H1 (cell line): ENCODE measurements around the gene ERLEC1.

Experiments
- POLR2A ChIP-seq, 2 experiments: IDR thresholded peaks; 1 replicate in 1 of 2; 2 replicates in 1 of 2; pipeline ENCODE4 v1.6.1; 2011; ENCODE audit warnings: low read depth in 2 of 2, low read length in 2 of 2, mild to moderate bottlenecking in 2 of 2; ENCODE audit errors: control extremely low read depth in 1 of 2
- RAD21 ChIP-seq, 2 experiments: IDR thresholded peaks in 1 of 2; conservative IDR thresholded peaks in 1 of 2; 2 replicates each; pipeline ENCODE4 v1.6.1; 2011; ENCODE audit warnings: low read depth in 2 of 2, low read length in 2 of 2, improper control_type of control experiment in 1 of 2, inconsistent platforms in 1 of 2, mild to moderate bottlenecking in 1 of 2, moderate library complexity in 1 of 2
- TF ChIP-seq, protein P1 (sequence below): IDR thresholded peaks from 2 replicates; pipeline ENCODE4 v1.6.1; 2011; ENCODE audit warnings: low read depth, mild to moderate bottlenecking, low read length; ENCODE audit not compliant: insufficient read depth
- TF ChIP-seq, protein P2 (sequence below), 3 experiments: IDR thresholded peaks; 1 replicate in 2 of 3; 2 replicates in 1 of 3; pipeline versions ENCODE4 v1.5.1 to v1.6.1; 2011; ENCODE audit warnings: low read length in 3 of 3, mild to moderate bottlenecking in 3 of 3, inconsistent platforms in 2 of 3, low read depth in 1 of 3, moderate library complexity in 1 of 3; ENCODE audit not compliant: insufficient read depth in 1 of 3; ENCODE audit errors: control extremely low read depth in 1 of 3

DNA sequence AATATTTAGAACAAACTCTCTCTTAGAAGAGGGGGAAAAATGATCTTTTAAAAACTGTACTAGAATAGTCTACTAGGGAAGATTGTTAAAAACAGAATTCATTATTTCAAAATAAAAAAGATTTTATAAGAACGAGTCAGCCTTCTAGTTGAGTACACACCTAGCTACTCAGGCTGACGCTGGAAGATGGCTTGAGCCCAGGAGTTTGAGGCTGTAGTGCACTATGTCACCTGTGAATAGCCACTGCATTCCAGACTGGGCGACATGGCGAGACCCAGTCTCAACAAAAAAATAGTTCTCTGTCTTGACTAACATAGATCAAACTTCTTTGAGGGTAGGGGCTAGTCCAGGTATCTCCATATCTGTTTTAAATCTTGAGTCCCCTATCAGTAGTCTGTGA is 33.9 kb downstream of the ERLEC1 start:
- TF ChIP-seq, protein P1, sequence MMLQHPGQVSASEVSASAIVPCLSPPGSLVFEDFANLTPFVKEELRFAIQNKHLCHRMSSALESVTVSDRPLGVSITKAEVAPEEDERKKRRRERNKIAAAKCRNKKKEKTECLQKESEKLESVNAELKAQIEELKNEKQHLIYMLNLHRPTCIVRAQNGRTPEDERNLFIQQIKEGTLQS: no peak
- TF ChIP-seq POLR2A (IDR thresholded peaks at IDR 0.05; ENCODE audit: control extremely low read depth in 1 of 2, low read depth in 2 of 2, low read length in 2 of 2): no peak
- TF ChIP-seq RAD21 (IDR thresholded peaks at IDR 0.05 in 1 of 2, conservative IDR thresholded peaks at IDR 0.05 in 1 of 2; ENCODE audit: low read depth in 2 of 2, low read length in 2 of 2): no peak
- TF ChIP-seq, protein P2, sequence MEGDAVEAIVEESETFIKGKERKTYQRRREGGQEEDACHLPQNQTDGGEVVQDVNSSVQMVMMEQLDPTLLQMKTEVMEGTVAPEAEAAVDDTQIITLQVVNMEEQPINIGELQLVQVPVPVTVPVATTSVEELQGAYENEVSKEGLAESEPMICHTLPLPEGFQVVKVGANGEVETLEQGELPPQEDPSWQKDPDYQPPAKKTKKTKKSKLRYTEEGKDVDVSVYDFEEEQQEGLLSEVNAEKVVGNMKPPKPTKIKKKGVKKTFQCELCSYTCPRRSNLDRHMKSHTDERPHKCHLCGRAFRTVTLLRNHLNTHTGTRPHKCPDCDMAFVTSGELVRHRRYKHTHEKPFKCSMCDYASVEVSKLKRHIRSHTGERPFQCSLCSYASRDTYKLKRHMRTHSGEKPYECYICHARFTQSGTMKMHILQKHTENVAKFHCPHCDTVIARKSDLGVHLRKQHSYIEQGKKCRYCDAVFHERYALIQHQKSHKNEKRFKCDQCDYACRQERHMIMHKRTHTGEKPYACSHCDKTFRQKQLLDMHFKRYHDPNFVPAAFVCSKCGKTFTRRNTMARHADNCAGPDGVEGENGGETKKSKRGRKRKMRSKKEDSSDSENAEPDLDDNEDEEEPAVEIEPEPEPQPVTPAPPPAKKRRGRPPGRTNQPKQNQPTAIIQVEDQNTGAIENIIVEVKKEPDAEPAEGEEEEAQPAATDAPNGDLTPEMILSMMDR (IDR thresholded peaks at IDR 0.05; ENCODE audit: control extremely low read depth in 1 of 3, insufficient read depth in 1 of 3, low read depth in 1 of 3, low read length in 3 of 3): no peak
